Measurements from ENCODE around the gene MRGPRD.

DNA sequence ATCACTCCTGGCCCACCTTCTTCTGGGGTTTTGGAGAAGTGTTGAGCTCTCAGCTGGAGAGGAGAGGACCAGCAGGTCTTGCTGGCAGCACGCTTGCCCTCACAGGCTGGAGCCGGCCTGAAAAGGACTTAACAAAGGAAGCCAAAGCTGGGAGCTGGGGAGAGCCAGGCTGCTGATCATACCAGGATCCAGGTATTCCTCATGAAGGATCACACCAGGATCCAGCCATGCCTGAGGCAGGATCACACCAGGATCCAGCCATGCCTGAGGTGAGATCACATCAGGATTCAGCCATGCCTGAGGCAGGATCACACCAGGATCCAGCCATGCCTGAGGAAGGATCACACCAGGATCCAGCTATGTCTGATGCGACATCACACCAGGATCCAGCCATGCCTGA is 17.0 kb downstream of the MRGPRD start:
- TF ChIP-seq, protein P1, sequence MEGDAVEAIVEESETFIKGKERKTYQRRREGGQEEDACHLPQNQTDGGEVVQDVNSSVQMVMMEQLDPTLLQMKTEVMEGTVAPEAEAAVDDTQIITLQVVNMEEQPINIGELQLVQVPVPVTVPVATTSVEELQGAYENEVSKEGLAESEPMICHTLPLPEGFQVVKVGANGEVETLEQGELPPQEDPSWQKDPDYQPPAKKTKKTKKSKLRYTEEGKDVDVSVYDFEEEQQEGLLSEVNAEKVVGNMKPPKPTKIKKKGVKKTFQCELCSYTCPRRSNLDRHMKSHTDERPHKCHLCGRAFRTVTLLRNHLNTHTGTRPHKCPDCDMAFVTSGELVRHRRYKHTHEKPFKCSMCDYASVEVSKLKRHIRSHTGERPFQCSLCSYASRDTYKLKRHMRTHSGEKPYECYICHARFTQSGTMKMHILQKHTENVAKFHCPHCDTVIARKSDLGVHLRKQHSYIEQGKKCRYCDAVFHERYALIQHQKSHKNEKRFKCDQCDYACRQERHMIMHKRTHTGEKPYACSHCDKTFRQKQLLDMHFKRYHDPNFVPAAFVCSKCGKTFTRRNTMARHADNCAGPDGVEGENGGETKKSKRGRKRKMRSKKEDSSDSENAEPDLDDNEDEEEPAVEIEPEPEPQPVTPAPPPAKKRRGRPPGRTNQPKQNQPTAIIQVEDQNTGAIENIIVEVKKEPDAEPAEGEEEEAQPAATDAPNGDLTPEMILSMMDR (IDR thresholded peaks at IDR 0.05; ENCODE audit: insufficient read depth, low read length): no peak
- TF ChIP-seq POLR2AphosphoS5 (IDR thresholded peaks at IDR 0.05; ENCODE audit: low read depth): no peak
- no peak for TF ChIP-seq GABPA (IDR thresholded peaks at IDR 0.05; ENCODE audit: low read depth)
- TF ChIP-seq, protein P2, sequence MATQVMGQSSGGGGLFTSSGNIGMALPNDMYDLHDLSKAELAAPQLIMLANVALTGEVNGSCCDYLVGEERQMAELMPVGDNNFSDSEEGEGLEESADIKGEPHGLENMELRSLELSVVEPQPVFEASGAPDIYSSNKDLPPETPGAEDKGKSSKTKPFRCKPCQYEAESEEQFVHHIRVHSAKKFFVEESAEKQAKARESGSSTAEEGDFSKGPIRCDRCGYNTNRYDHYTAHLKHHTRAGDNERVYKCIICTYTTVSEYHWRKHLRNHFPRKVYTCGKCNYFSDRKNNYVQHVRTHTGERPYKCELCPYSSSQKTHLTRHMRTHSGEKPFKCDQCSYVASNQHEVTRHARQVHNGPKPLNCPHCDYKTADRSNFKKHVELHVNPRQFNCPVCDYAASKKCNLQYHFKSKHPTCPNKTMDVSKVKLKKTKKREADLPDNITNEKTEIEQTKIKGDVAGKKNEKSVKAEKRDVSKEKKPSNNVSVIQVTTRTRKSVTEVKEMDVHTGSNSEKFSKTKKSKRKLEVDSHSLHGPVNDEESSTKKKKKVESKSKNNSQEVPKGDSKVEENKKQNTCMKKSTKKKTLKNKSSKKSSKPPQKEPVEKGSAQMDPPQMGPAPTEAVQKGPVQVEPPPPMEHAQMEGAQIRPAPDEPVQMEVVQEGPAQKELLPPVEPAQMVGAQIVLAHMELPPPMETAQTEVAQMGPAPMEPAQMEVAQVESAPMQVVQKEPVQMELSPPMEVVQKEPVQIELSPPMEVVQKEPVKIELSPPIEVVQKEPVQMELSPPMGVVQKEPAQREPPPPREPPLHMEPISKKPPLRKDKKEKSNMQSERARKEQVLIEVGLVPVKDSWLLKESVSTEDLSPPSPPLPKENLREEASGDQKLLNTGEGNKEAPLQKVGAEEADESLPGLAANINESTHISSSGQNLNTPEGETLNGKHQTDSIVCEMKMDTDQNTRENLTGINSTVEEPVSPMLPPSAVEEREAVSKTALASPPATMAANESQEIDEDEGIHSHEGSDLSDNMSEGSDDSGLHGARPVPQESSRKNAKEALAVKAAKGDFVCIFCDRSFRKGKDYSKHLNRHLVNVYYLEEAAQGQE (IDR thresholded peaks at IDR 0.05; ENCODE audit: insufficient replicate concordance, low read depth): no peak

Measured in HL-60 (cell line).